ENCODE results near the gene S100A3.

The S100A3 gene

GRCh38 chr1:153571706-153572105, 22.6 kb upstream of the S100A3 start:
- Histone ChIP-seq H3K9me3 (peaks cover 6% of the 10 kb centered on the region), H3K4me2 (no peak overlapping the region), H4K20me1 (no peaks in the 10 kb centered on the region), H3K36me3 (no peaks in the 10 kb centered on the region), H3K4me1 (peaks cover 48% of the 10 kb centered on the region), H3K27ac (no peak overlapping the region), H3K9ac (no peak overlapping the region), H3K27me3 (no peaks in the 10 kb centered on the region), H3K4me3 (no peak overlapping the region)
- no peak for TF ChIP-seq Cebpa-rat (IDR thresholded peaks at IDR 0.05)

- Histone ChIP-seq H3K27me3 (no peaks in the 10 kb centered on the region), H3K4me1 (peaks cover 54% of the 10 kb centered on the region), H3K4me2 (no peak overlapping the region), H3K27ac (no peak overlapping the region), H3K4me3 (no peak overlapping the region), H3K9ac (no peak overlapping the region), H3K9me3 (peaks cover 6% of the 10 kb centered on the region), H4K20me1 (no peaks in the 10 kb centered on the region), H3K36me3 (no peaks in the 10 kb centered on the region)
- TF ChIP-seq Cebpa-rat (IDR thresholded peaks at IDR 0.05) = no peak
Measured at GRCh38 chr1:153570874-153571273, 21.8 kb upstream of the S100A3 start.

- no peaks in the 10 kb centered on the region for H3K36me3 ChIP-seq
- no peaks in the 10 kb centered on the region for H3K9me3 ChIP-seq
- H4K20me1 ChIP-seq = no peaks in the 10 kb centered on the region
- H3K4me2 ChIP-seq = no peak overlapping the region
- H3K27ac ChIP-seq = no peak overlapping the region
- no peak for TF ChIP-seq Cebpa-rat (IDR thresholded peaks at IDR 0.05)
- peaks cover 66% of the 10 kb centered on the region for H3K4me1 ChIP-seq
- H3K27me3 ChIP-seq = no peaks in the 10 kb centered on the region
- no peak overlapping the region for H3K9ac ChIP-seq
- no peak overlapping the region for H3K4me3 ChIP-seq
Measured at GRCh38 chr1:153569465-153569864, 20.4 kb upstream of the S100A3 start.

GRCh38 chr1:153568367-153569099, 19.5 kb upstream of the S100A3 start:
- no peaks in the 10 kb centered on the region for H3K9me3 ChIP-seq
- peak overlapping the region; percentile 61 for H3K4me3 ChIP-seq
- peak overlapping the region; percentile 76 for H3K9ac ChIP-seq
- TF ChIP-seq Cebpa-rat (IDR thresholded peaks at IDR 0.05) = no peak
- peaks cover 68% of the 10 kb centered on the region for H3K4me1 ChIP-seq
- H3K4me2 ChIP-seq = peak overlapping the region; percentile 100
- no peaks in the 10 kb centered on the region for H3K27me3 ChIP-seq
- H4K20me1 ChIP-seq = no peaks in the 10 kb centered on the region
- no peaks in the 10 kb centered on the region for H3K36me3 ChIP-seq
- H3K27ac ChIP-seq = peak overlapping the region; percentile 87

GRCh38 chr1:153567621-153568366, 18.7 kb upstream of the S100A3 start:
- no peaks in the 10 kb centered on the region for H3K27me3 ChIP-seq
- peaks cover 63% of the 10 kb centered on the region for H3K4me1 ChIP-seq
- H3K27ac ChIP-seq = peak overlapping the region; percentile 87
- H4K20me1 ChIP-seq = no peaks in the 10 kb centered on the region
- H3K9me3 ChIP-seq = no peaks in the 10 kb centered on the region
- peak overlapping the region; percentile 61 for H3K4me3 ChIP-seq
- H3K4me2 ChIP-seq = peak overlapping the region; percentile 100
- TF ChIP-seq Cebpa-rat (IDR thresholded peaks at IDR 0.05) = peak; percentile 42; the same call in 1 of the 2 replicates
- H3K9ac ChIP-seq = peak overlapping the region; percentile 76
- H3K36me3 ChIP-seq = no peaks in the 10 kb centered on the region

- Histone ChIP-seq H3K4me3 (no peak overlapping the region), H3K4me1 (peaks cover 54% of the 10 kb centered on the region), H3K27me3 (no peaks in the 10 kb centered on the region), H3K27ac (peak overlapping the region; percentile 77), H3K36me3 (no peaks in the 10 kb centered on the region), H3K9ac (peak overlapping the region; percentile 53; the same call in 1 of the 2 replicates), H4K20me1 (no peaks in the 10 kb centered on the region), H3K4me2 (peak overlapping the region; percentile 100), H3K9me3 (no peaks in the 10 kb centered on the region)
- TF ChIP-seq Cebpa-rat (IDR thresholded peaks at IDR 0.05) = no peak
Measured at GRCh38 chr1:153566414-153567371, 17.6 kb upstream of the S100A3 start.

- no peaks in the 10 kb centered on the region for H3K36me3 ChIP-seq
- H3K4me2 ChIP-seq = peak within 1 kb of the TSS; percentile 100
- H3K4me1 ChIP-seq = peaks cover 54% of the 10 kb centered on the region
- H3K27me3 ChIP-seq = no peaks in the 10 kb centered on the region
- peak within 1 kb of the TSS; percentile 77 for H3K27ac ChIP-seq
- H4K20me1 ChIP-seq = no peaks in the 10 kb centered on the region
- TF ChIP-seq Cebpa-rat (IDR thresholded peaks at IDR 0.05) = no peak
- H3K4me3 ChIP-seq = no peak within 1 kb of the TSS
- H3K9me3 ChIP-seq = no peaks in the 10 kb centered on the region
- peak within 1 kb of the TSS; percentile 53; the same call in 1 of the 2 replicates for H3K9ac ChIP-seq
Measured at GRCh38 chr1:153565529-153566374, 16.7 kb upstream of the S100A3 start, which contains the start of gene S100A2. S100A2 (minus strand) TSS chr1:153565844; CDS start chr1:153563877, 1,967 bp downstream.

GRCh38 chr1:153563991-153564390, 14.9 kb upstream of the S100A3 start:
- Histone ChIP-seq H3K4me2 (no peak overlapping the region), H3K4me1 (peaks cover 53% of the 10 kb centered on the region), H3K9ac (no peak overlapping the region), H3K4me3 (no peak overlapping the region), H4K20me1 (no peaks in the 10 kb centered on the region), H3K27ac (no peak overlapping the region; the same call in 1 of the 2 replicates), H3K9me3 (no peaks in the 10 kb centered on the region), H3K27me3 (no peaks in the 10 kb centered on the region), H3K36me3 (no peaks in the 10 kb centered on the region)
- no peak for TF ChIP-seq Cebpa-rat (IDR thresholded peaks at IDR 0.05)
